Measurements from ENCODE around the gene IFFO2.
A peak's percentile ranks its signal among the peaks of the same experiment; 100 is the strongest.

- TF ChIP-seq NR2C2 (CRISPR knock-in tag; IDR thresholded peaks at IDR 0.05; ENCODE audit: borderline replicate concordance) = no peak
- TF ChIP-seq ZFP1 (CRISPR knock-in tag; IDR thresholded peaks at IDR 0.05) = no peak
- no peak for TF ChIP-seq STAG1 (CRISPR knock-in tag; IDR thresholded peaks at IDR 0.05)
- TF ChIP-seq ZHX2 (IDR thresholded peaks at IDR 0.05; ENCODE audit: low read depth) = no peak
- TF ChIP-seq ZHX2 (CRISPR knock-in tag; IDR thresholded peaks at IDR 0.05; ENCODE audit: borderline replicate concordance) = no peak
- TF ChIP-seq, protein P1, sequence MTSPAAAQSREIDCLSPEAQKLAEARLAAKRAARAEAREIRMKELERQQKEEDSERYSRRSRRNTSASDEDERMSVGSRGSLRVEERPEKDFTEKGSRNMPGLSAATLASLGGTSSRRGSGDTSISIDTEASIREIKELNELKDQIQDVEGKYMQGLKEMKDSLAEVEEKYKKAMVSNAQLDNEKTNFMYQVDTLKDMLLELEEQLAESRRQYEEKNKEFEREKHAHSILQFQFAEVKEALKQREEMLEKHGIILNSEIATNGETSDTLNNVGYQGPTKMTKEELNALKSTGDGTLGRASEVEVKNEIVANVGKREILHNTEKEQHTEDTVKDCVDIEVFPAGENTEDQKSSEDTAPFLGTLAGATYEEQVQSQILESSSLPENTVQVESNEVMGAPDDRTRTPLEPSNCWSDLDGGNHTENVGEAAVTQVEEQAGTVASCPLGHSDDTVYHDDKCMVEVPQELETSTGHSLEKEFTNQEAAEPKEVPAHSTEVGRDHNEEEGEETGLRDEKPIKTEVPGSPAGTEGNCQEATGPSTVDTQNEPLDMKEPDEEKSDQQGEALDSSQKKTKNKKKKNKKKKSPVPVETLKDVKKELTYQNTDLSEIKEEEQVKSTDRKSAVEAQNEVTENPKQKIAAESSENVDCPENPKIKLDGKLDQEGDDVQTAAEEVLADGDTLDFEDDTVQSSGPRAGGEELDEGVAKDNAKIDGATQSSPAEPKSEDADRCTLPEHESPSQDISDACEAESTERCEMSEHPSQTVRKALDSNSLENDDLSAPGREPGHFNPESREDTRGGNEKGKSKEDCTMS (CRISPR knock-in tag; conservative IDR thresholded peaks at IDR 0.05) = no peak
- peak; percentile 51; the same call in 1 of the 2 replicates for TF ChIP-seq KDM1A (CRISPR knock-in tag; IDR thresholded peaks at IDR 0.05)
- TF ChIP-seq HNRNPH1 (optimal IDR thresholded peaks at IDR 0.05; ENCODE audit: low read depth, low read length) = no peak
Observed at GRCh38 chr1:18939398-18940302, 16.8 kb downstream of the IFFO2 start.
